ENCODE measurements around the gene BHLHE40.

DNA sequence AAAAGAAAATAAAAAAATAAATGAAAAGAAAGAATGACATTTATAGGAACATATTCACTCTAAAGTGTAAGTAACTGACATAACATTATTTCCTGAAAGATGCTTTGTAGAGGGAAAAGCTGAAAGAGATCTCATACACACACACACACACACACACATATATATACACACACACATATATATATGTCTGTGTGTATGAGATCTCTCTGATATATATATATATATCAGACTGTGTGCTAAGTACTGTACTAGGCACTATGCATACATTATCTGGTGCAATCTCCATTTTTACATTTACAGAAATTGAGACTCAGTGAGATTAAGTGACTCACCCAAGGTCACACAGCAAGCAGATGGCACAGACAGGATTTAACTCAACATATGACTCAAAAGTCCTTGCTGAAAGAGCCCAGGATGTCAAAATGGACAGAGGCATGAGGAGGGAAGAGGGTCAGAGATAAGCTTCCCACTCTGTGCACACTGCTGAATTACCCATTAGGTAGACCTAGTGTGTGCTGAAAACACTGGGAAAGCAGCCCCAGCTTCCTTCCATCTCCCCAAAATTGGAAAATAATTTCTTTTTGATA is 15.0 kb downstream of the BHLHE40 start:
- TF ChIP-seq YY1 (IDR thresholded peaks at IDR 0.05; ENCODE audit: insufficient read depth, insufficient read length): no peak
- TF ChIP-seq ZNF274 (IDR thresholded peaks at IDR 0.05; ENCODE audit: low read depth, low read length): no peak
- TF ChIP-seq SUZ12 (IDR thresholded peaks at IDR 0.05; ENCODE audit: extremely low read depth, insufficient read depth, insufficient read length): no peak
